ENCODE results near the gene SPOCK2. TPM values are rescaled to one million over a fixed set of nuclear protein-coding genes. Genes with fewer than 3 reads are reported as not detected.

SPOCK2 gene
- total and polyA plus RNA-seq, 2 of the 4 experiments (the other 2 are of a cell fraction), result 0.02 TPM; not detected in 1

- no peak overlapping the region for H3K4me2 ChIP-seq (ENCODE audit: low read depth, low read length)
- no peak overlapping the region for H4K91ac ChIP-seq (ENCODE audit: insufficient read depth, low read depth, low read length)
- no peak overlapping the region for H4K5ac ChIP-seq (ENCODE audit: low read depth, low read length)
- no peak overlapping the region for H2AK9ac ChIP-seq (replicated peaks; ENCODE audit: low read depth, low read length, poor library complexity)
- H2AFZ ChIP-seq (replicated peaks; ENCODE audit: low read length, poor library complexity), result no peak overlapping the region
- no peak overlapping the region for H3K18ac ChIP-seq (ENCODE audit: low read depth, low read length)
- H2BK120ac ChIP-seq (ENCODE audit: low read depth, low read length), result no peak overlapping the region
- ChIA-PET POLR2A (ENCODE audit: unreplicated experiment) (no interaction called here), CTCF (interaction anchor here (1.1 kb wide), 1 partner anchor 9 kb away, joined by 8 read pairs; no protein-coding TSS in a partner anchor)
- in situ Hi-C loops (cut with MboI; ENCODE audit: low sequenced_read_pairs), result no loop called here
- no peak overlapping the region for H3K27ac ChIP-seq (ENCODE audit: insufficient read depth, low read length)
- 100% methylated on average over 1 of the region's 6 CpGs; no CpG with 5 or more reads in 1 of the 2 experiments for WGBS, 2 experiments (ENCODE audit: extremely low coverage in 2 of 2, insufficient read length in 1 of 2)
- H2BK20ac ChIP-seq (ENCODE audit: low read depth, low read length), result no peak overlapping the region
- H3K79me1 ChIP-seq (ENCODE audit: low read depth in 1 of 2, low read length in 2 of 2), result no peaks in the 10 kb centered on the region
- peaks cover 5% of the 10 kb centered on the region; the same call in 1 of the 2 replicates for H3K4me1 ChIP-seq (ENCODE audit: control insufficient read depth, insufficient read depth, low read length)
- no peaks in the 10 kb centered on the region; the same call in 1 of the 2 replicates for H4K20me1 ChIP-seq (ENCODE audit: insufficient read depth, low read length)
- no peak overlapping the region for H2BK5ac ChIP-seq (ENCODE audit: low read depth, low read length, poor library complexity, severe bottlenecking)
- H3K9me3 ChIP-seq (ENCODE audit: control insufficient read depth, insufficient read depth, low read length), result no peaks in the 10 kb centered on the region
- H3K4me3 ChIP-seq (ENCODE audit: insufficient read depth, low read depth, low read length), result no peak overlapping the region
- no peak overlapping the region for H3K14ac ChIP-seq (replicated peaks; ENCODE audit: low read depth, low read length)
- peaks cover 78% of the 10 kb centered on the region for H3K27me3 ChIP-seq (ENCODE audit: control insufficient read depth, insufficient read depth, low read length)
- H3K4ac ChIP-seq (ENCODE audit: low read depth, low read length), result no peak overlapping the region
- H2BK15ac ChIP-seq (ENCODE audit: low read depth, low read length), result no peak overlapping the region
- dilution Hi-C loops (cut with HindIII; ENCODE audit: low sequenced_read_pairs, unreplicated experiment), result no loop called here
- no peak for ATAC-seq (ENCODE audit: low read depth)
- no peak overlapping the region for H3K56ac ChIP-seq (ENCODE audit: extremely low read depth, insufficient read depth, low read length)
- H3K23ac ChIP-seq (ENCODE audit: low read depth, low read length), result no peak overlapping the region
- H3K36me3 ChIP-seq (ENCODE audit: control insufficient read depth, insufficient read depth, low read length), result no peaks in the 10 kb centered on the region
- H4K8ac ChIP-seq (ENCODE audit: low read depth in 2 of 2, low read length in 2 of 2), result no peak overlapping the region
- no peak for TF ChIP-seq SMC3 (IDR thresholded peaks at IDR 0.05; ENCODE audit: low read depth, low read length)
- no peak for TF ChIP-seq MXI1 (IDR thresholded peaks at IDR 0.05; ENCODE audit: borderline replicate concordance, low read depth, low read length)
- H3K9me1 ChIP-seq (ENCODE audit: insufficient read depth, low read length), result no peaks in the 10 kb centered on the region
- H3K9ac ChIP-seq (ENCODE audit: low read depth, low read length), result no peak overlapping the region
- no TSS peak for BruUV-seq (replicated peaks)
- intact Hi-C loops (cut with micrococcal nuclease), result no loop called here
- no peak overlapping the region for H2AK5ac ChIP-seq (ENCODE audit: low read depth, low read length)
- no peak for DNase-seq
Observed at GRCh38 chr10:72085166-72085565, 3.2 kb downstream of the SPOCK2 start.
